OCI-LY3 (cell line): ENCODE results near the gene PPIB.

ENCODE experiments used
- H2AFZ ChIP-seq: fragments of 200-600, 300-600 bp; shearing (Covaris generic); 2 replicates; pipeline ENCODE4 v1.6.0; 2014; ENCODE audit warnings: antibody characterized with exemption, low read depth, low read length
- H3K27ac ChIP-seq: fragments of 200-600, 300-600 bp; sonication (generic); 2 replicates; pipeline ENCODE4 v1.5.1; 2014; ENCODE audit warnings: mild to moderate bottlenecking, low read length, moderate library complexity, mixed read lengths
- H3K27me3 ChIP-seq: fragments of 200-600, 300-600 bp; sonication (generic); 2 replicates; pipeline ENCODE4 v1.6.1; 2014; ENCODE audit warnings: low read depth, low read length, mixed read lengths
- H3K36me3 ChIP-seq: fragments of 200-600, 300-600 bp; sonication (generic); replicated peaks from 2 replicates; pipeline ENCODE3; 2014; ENCODE audit warnings: low read depth, low read length, mixed read lengths
- H3K4me1 ChIP-seq: fragments of 300-600, 200-600 bp; sonication (generic); 2 replicates; pipeline ENCODE4 v1.6.1; 2014; ENCODE audit warnings: low read length, mixed read lengths
- H3K4me2 ChIP-seq: fragments of 200-600, 300-600 bp; sonication (generic); 2 replicates; pipeline ENCODE4 v1.6.1; 2014; ENCODE audit warnings: low read length, mixed read lengths
- H3K4me3 ChIP-seq: fragments of 300-600, 200-600 bp; sonication (generic); 2 replicates; pipeline ENCODE4 v1.5.1; 2014; ENCODE audit warnings: antibody characterized with exemption, mild to moderate bottlenecking, low read length, moderate library complexity
- H3K79me2 ChIP-seq: fragments of 300-600, 200-600 bp; shearing (Covaris generic); 2 replicates; pipeline ENCODE4 v1.6.1; 2014; ENCODE audit warnings: mild to moderate bottlenecking, low read length, mixed read lengths
- H3K9ac ChIP-seq: fragments of 300-600, 200-600 bp; shearing (Covaris generic); 2 replicates; pipeline ENCODE4 v1.6.0; 2014; ENCODE audit warnings: mild to moderate bottlenecking, low read length, moderate library complexity
- H3K9me3 ChIP-seq: fragments of 200-600, 300-600 bp; shearing (Covaris generic); 2 replicates; pipeline ENCODE4 v1.6.1; 2014; ENCODE audit warnings: low read length, mixed read lengths; ENCODE audit not compliant: insufficient read depth
- H4K20me1 ChIP-seq: fragments of 200-600, 300-600 bp; sonication (generic); 2 replicates; pipeline ENCODE4 v1.6.1; 2016; ENCODE audit warnings: low read length, mixed read lengths; ENCODE audit not compliant: insufficient read depth
- EZH2phosphoT487 ChIP-seq: fragments of 200-600 bp; shearing (Covaris generic); IDR thresholded peaks from 2 replicates; pipeline ENCODE4 v1.6.1; 2018; ENCODE audit warnings: antibody characterized with exemption, mixed run types, low read depth
- TF ChIP-seq, protein P1 (sequence below): fragments of 200-600, 300-600 bp; sonication (generic); IDR thresholded peaks from 2 replicates; pipeline ENCODE4 v1.5.1; 2014; ENCODE audit warnings: antibody characterized with exemption, low read length, low read depth

PPIB gene

DNA sequence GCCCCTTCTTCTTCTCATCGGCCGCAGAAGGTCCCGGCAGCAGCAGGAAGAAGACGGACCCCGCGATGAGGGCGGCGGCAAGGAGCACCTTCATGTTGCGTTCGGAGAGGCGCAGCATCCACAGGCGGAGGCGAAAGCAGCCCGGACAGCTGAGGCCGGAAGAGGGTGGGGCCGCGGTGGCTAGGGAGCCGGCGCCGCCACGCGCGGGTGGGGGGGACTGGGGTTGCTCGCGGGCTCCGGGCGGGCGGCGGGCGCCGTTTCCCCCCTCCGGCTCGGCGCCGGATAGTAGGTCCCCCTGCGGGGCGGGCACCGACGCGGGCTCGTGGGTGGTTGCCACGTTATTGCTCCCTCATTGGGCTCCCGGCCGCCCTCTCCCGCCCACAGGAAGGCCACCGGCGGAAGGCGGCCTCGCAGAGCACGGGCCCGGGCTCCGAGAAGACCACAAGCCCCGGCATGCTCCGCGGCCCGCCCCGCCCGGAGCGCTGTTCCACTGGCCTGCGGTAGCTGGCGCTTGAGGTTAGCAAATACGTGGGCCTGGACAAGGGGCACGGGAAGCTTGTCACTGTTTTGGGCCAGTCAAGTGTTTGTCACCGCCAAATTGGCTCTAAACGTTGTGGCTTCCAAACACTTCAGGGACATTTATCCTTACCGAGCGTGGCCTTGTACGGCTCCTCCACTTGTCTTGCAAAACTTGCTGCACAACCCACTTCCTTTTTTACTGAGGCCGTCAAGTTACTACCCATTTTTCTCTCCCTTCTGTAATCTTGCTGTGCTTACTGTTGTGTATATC is at the start of gene PPIB:
PPIB (minus strand) TSS at position 154 of the 790 bp plus-strand sequence; CDS start at position 118, 36 bp downstream.
- Histone ChIP-seq H3K27me3 (no peaks in the 10 kb centered on the region), H2AFZ (peak within 1 kb of the TSS; percentile 81), H3K9ac (peak within 1 kb of the TSS; percentile 100), H3K27ac (peak within 1 kb of the TSS; percentile 84), H3K9me3 (no peaks in the 10 kb centered on the region), H3K4me3 (peak within 1 kb of the TSS; percentile 99), H4K20me1 (peaks cover 10% of the 10 kb centered on the region; the same call in 1 of the 2 replicates), H3K4me1 (peaks cover 23% of the 10 kb centered on the region), H3K36me3 (peaks cover 30% of the 10 kb centered on the region), H3K4me2 (peak within 1 kb of the TSS; percentile 100), H3K79me2 (peaks cover 40% of the 10 kb centered on the region)
- TF ChIP-seq, protein P1, sequence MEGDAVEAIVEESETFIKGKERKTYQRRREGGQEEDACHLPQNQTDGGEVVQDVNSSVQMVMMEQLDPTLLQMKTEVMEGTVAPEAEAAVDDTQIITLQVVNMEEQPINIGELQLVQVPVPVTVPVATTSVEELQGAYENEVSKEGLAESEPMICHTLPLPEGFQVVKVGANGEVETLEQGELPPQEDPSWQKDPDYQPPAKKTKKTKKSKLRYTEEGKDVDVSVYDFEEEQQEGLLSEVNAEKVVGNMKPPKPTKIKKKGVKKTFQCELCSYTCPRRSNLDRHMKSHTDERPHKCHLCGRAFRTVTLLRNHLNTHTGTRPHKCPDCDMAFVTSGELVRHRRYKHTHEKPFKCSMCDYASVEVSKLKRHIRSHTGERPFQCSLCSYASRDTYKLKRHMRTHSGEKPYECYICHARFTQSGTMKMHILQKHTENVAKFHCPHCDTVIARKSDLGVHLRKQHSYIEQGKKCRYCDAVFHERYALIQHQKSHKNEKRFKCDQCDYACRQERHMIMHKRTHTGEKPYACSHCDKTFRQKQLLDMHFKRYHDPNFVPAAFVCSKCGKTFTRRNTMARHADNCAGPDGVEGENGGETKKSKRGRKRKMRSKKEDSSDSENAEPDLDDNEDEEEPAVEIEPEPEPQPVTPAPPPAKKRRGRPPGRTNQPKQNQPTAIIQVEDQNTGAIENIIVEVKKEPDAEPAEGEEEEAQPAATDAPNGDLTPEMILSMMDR: peak; percentile 50
- no peak for TF ChIP-seq EZH2phosphoT487

DNA sequence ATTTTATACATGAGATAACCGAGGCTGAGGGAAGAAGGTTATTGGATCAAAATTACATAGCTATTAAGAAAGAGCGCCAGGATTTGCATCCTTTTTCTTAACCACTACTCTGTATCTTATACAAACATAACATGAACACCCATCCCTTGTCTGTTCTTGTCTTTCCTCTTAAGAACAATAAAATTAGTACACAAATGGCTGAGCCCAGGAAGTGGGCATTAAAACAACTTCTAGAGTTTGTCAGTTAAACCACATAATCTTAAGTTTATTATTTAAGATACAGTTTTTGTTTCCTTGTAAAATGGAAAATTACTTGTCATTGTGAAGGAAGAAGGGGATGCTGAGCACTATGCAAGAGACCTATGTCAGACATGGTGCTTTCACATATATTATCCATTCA is 48.9 kb upstream of the PPIB start:
- H3K36me3 ChIP-seq: peaks cover 3% of the 10 kb centered on the region
- H3K4me1 ChIP-seq: no peaks in the 10 kb centered on the region
- no peaks in the 10 kb centered on the region for H3K27me3 ChIP-seq
- H3K79me2 ChIP-seq: no peaks in the 10 kb centered on the region
- no peaks in the 10 kb centered on the region for H3K9me3 ChIP-seq
- H3K4me3 ChIP-seq: no peak overlapping the region
- no peak for TF ChIP-seq EZH2phosphoT487
- TF ChIP-seq, protein P1: no peak
- H4K20me1 ChIP-seq: peaks cover 3% of the 10 kb centered on the region
- H3K27ac ChIP-seq: no peak overlapping the region
- H3K9ac ChIP-seq: no peak overlapping the region
- no peak overlapping the region for H2AFZ ChIP-seq
- H3K4me2 ChIP-seq: no peak overlapping the region

DNA sequence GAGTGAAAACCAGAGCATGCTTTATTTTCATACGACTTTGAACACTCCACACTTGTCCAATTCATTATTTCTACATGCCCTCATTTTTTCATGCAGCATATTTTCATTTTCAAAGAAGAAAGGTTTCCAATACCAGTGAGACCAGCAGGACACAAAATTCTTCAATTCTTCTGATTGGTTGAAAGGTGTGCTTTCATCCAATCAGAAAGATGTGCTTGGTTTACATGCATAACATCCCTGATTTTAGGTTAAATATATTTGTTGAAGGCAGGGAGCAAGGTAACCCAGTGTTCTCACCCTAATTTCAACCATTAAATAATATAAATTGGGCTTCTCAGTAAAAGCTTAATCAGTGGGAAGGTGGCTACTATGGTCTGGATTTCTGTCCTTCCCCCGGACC is 47.5 kb upstream of the PPIB start:
- H3K9ac ChIP-seq: no peak overlapping the region
- H3K79me2 ChIP-seq: no peaks in the 10 kb centered on the region
- H4K20me1 ChIP-seq: no peaks in the 10 kb centered on the region; the same call in 1 of the 2 replicates
- no peaks in the 10 kb centered on the region for H3K27me3 ChIP-seq
- TF ChIP-seq EZH2phosphoT487: no peak
- TF ChIP-seq, protein P1: no peak
- H3K4me1 ChIP-seq: no peaks in the 10 kb centered on the region
- no peak overlapping the region for H2AFZ ChIP-seq
- no peaks in the 10 kb centered on the region for H3K9me3 ChIP-seq
- no peak overlapping the region for H3K27ac ChIP-seq
- no peak overlapping the region for H3K4me3 ChIP-seq
- no peaks in the 10 kb centered on the region for H3K36me3 ChIP-seq
- no peak overlapping the region for H3K4me2 ChIP-seq

DNA sequence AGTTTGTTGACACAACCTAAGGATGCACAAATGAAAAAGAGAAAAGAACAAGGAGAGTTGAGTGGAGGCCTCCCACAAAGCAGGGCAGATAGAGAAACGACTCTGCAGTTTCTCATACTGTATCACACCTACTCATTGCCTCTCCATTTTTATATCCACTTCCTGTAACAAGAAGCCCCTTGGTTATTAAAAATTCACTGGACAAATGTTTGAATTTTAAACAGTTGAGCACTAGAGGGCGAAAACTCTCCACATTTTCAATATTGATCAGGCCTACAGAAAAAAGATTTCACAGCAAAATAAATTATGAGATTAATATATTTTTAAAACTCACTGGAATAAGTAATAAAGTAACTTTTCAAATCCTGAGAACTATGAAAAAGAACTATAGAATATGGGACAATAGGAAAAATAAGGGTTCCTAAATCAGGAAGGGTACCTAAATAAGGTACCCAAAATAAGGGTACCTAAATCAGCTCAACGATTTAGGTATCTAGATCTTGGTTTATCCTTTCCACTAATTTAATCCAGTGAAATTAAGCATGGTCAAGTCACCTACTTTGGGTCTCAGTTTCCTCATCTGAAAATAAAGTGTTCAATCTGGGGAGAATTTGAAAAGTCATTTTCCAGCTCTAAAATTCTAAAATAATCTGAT is 47.0 kb upstream of the PPIB start:
- Histone ChIP-seq H2AFZ (no peak overlapping the region), H3K4me2 (no peak overlapping the region), H3K79me2 (no peaks in the 10 kb centered on the region), H3K4me1 (no peaks in the 10 kb centered on the region), H3K27me3 (no peaks in the 10 kb centered on the region), H3K27ac (no peak overlapping the region), H4K20me1 (no peaks in the 10 kb centered on the region; the same call in 1 of the 2 replicates), H3K36me3 (no peaks in the 10 kb centered on the region), H3K4me3 (no peak overlapping the region), H3K9ac (no peak overlapping the region), H3K9me3 (no peaks in the 10 kb centered on the region)
- TF ChIP-seq, protein P1: peak; percentile 84
- TF ChIP-seq EZH2phosphoT487: no peak
